IMR-90 (cell line): ENCODE measurements around the gene ATL2. TPM values are rescaled to one million over a fixed set of nuclear protein-coding genes. Genes with fewer than 3 reads are reported as not detected.

Experiments used
- ATAC-seq: fragments of 200-7000 bp; cut with Tn5 transposase; 2 replicates; pipeline ENCODE4 v1.9.1; 2020; ENCODE audit warnings: low read depth, mild to moderate bottlenecking, moderate library complexity
- BruUV-seq: library from RNA; stranded (reverse); fragments of 400-500 nt; replicated peaks from 2 replicates; lab custom pipeline; 2021; lab: Mats Ljungman, UMichigan
- CTCF ChIA-PET: fragments of 300-600 bp; formaldehyde crosslinking; extraction: SDS; loops from one replicate; lab custom pipeline; 2021; ENCODE audit warnings: antibody characterized with exemption; lab: Yijun Ruan, JAX
- POLR2A ChIA-PET: fragments of 300-600 bp; sonication (Branson Sonifier 250); formaldehyde crosslinking; loops from one replicate; lab custom pipeline; 2022; ENCODE audit warnings: antibody characterized with exemption; ENCODE audit not compliant: unreplicated experiment; lab: Charles Lee
- DNase-seq: peaks from one replicate; pipeline ENCODE4 v3.0.0; 2013
- H2AFZ ChIP-seq: replicated peaks from 2 replicates; pipeline ENCODE3; 2013; ENCODE audit warnings: low read length, mild to moderate bottlenecking; ENCODE audit not compliant: poor library complexity
- H2AK5ac ChIP-seq: 2 replicates; pipeline ENCODE4 v1.6.1; 2013; ENCODE audit warnings: low read depth, low read length, inconsistent platforms
- H2AK9ac ChIP-seq: replicated peaks from 2 replicates; pipeline ENCODE3; 2013; ENCODE audit warnings: mild to moderate bottlenecking, low read depth, low read length, moderate library complexity; ENCODE audit not compliant: poor library complexity
- H2BK120ac ChIP-seq: 2 replicates; pipeline ENCODE4 v1.6.1; 2013; ENCODE audit warnings: low read depth, low read length, inconsistent platforms
- H2BK15ac ChIP-seq: 3 replicates; pipeline ENCODE4 v1.6.1; 2013; ENCODE audit warnings: low read depth, low read length, inconsistent platforms
- H2BK20ac ChIP-seq: 2 replicates; pipeline ENCODE4 v1.6.1; 2013; ENCODE audit warnings: low read depth, mild to moderate bottlenecking, inconsistent platforms, low read length, moderate library complexity
- H2BK5ac ChIP-seq: 2 replicates; pipeline ENCODE4 v1.6.1; 2013; ENCODE audit warnings: mild to moderate bottlenecking, low read depth, low read length, inconsistent platforms; ENCODE audit not compliant: poor library complexity, severe bottlenecking
- H3K14ac ChIP-seq: replicated peaks from 2 replicates; pipeline ENCODE4 v1.6.1; 2013; ENCODE audit warnings: low read depth, low read length, inconsistent platforms
- H3K18ac ChIP-seq: 2 replicates; pipeline ENCODE4 v1.6.1; 2013; ENCODE audit warnings: low read depth, low read length, control low read depth
- H3K23ac ChIP-seq: 2 replicates; pipeline ENCODE4 v1.6.1; 2013; ENCODE audit warnings: low read depth, low read length, inconsistent platforms
- H3K27ac ChIP-seq: 2 replicates; pipeline ENCODE4 v1.5.1; 2013; ENCODE audit warnings: mild to moderate bottlenecking, control low read depth, low read length; ENCODE audit not compliant: insufficient read depth
- H3K27me3 ChIP-seq: 2 replicates; pipeline ENCODE4 v1.6.1; 2013; ENCODE audit warnings: low read length; ENCODE audit not compliant: control insufficient read depth, insufficient read depth
- H3K36me3 ChIP-seq: 2 replicates; pipeline ENCODE4 v1.6.1; 2013; ENCODE audit warnings: low read length, mixed read lengths; ENCODE audit not compliant: control insufficient read depth, insufficient read depth
- H3K4ac ChIP-seq: 2 replicates; pipeline ENCODE4 v1.6.1; 2013; ENCODE audit warnings: low read depth, low read length, inconsistent platforms
- H3K4me1 ChIP-seq: 2 replicates; pipeline ENCODE4 v1.6.1; 2013; ENCODE audit warnings: low read length, mixed read lengths; ENCODE audit not compliant: control insufficient read depth, insufficient read depth
- H3K4me2 ChIP-seq: 2 replicates; pipeline ENCODE4 v1.6.1; 2013; ENCODE audit warnings: low read depth, mild to moderate bottlenecking, control low read depth, low read length, moderate library complexity
- H3K4me3 ChIP-seq: 2 replicates; pipeline ENCODE4 v1.5.1; 2013; ENCODE audit warnings: low read depth, mild to moderate bottlenecking, control low read depth, low read length, moderate library complexity; ENCODE audit not compliant: insufficient read depth
- H3K56ac ChIP-seq: 2 replicates; pipeline ENCODE4 v1.6.1; 2013; ENCODE audit warnings: low read length, inconsistent platforms; ENCODE audit not compliant: insufficient read depth; ENCODE audit errors: extremely low read depth
- H3K79me1 ChIP-seq, 2 experiments: 2 replicates each; pipeline ENCODE4 v1.6.1; 2013; ENCODE audit warnings: low read length in 2 of 2, inconsistent platforms in 1 of 2, low read depth in 1 of 2
- H3K9ac ChIP-seq: 2 replicates; pipeline ENCODE4 v1.6.1; 2013; ENCODE audit warnings: low read depth, low read length, control low read depth
- H3K9me1 ChIP-seq: 2 replicates; pipeline ENCODE4 v1.6.1; 2013; ENCODE audit warnings: low read length, inconsistent platforms; ENCODE audit not compliant: insufficient read depth
- H3K9me3 ChIP-seq: 2 replicates; pipeline ENCODE4 v1.6.1; 2013; ENCODE audit warnings: low read length; ENCODE audit not compliant: control insufficient read depth, insufficient read depth
- H4K20me1 ChIP-seq: 2 replicates; pipeline ENCODE4 v1.6.1; 2013; ENCODE audit warnings: low read length, inconsistent platforms; ENCODE audit not compliant: insufficient read depth
- H4K5ac ChIP-seq: 2 replicates; pipeline ENCODE4 v1.6.1; 2013; ENCODE audit warnings: mild to moderate bottlenecking, low read depth, low read length, control low read depth
- H4K8ac ChIP-seq, 2 experiments: 2 replicates each; pipeline ENCODE4 v1.6.1; 2013; ENCODE audit warnings: low read depth in 2 of 2, low read length in 2 of 2, control low read depth in 1 of 2, inconsistent platforms in 1 of 2
- H4K91ac ChIP-seq: 2 replicates; pipeline ENCODE4 v1.6.1; 2013; ENCODE audit warnings: low read depth, low read length, inconsistent platforms; ENCODE audit not compliant: insufficient read depth
- BHLHE40 ChIP-seq: fragments of 150-350 bp; IDR thresholded peaks from 2 replicates; pipeline ENCODE4 v1.6.1; 2016; ENCODE audit warnings: mild to moderate bottlenecking, low read depth, low read length
- CHD1 ChIP-seq: IDR thresholded peaks from 2 replicates; pipeline ENCODE4 v1.6.1; 2012; ENCODE audit warnings: low read depth, low read length, improper control_type of control experiment
- FOS ChIP-seq: fragments of 150-350 bp; IDR thresholded peaks from 2 replicates; pipeline ENCODE4 v1.6.1; 2016; ENCODE audit warnings: low read depth, low read length
- MAFK ChIP-seq: IDR thresholded peaks from 2 replicates; pipeline ENCODE4 v1.6.1; 2012; ENCODE audit warnings: low read depth, low read length, improper control_type of control experiment
- MAZ ChIP-seq: IDR thresholded peaks from 2 replicates; pipeline ENCODE4 v1.6.1; 2012; ENCODE audit warnings: low read depth, mild to moderate bottlenecking, low read length, improper control_type of control experiment, moderate library complexity, borderline replicate concordance
- MXI1 ChIP-seq: IDR thresholded peaks from 2 replicates; pipeline ENCODE4 v1.6.1; 2012; ENCODE audit warnings: low read depth, mild to moderate bottlenecking, low read length, moderate library complexity, borderline replicate concordance
- NFE2L2 ChIP-seq: fragments of 150-350 bp; IDR thresholded peaks from 2 replicates; pipeline ENCODE4 v1.6.1; 2016; ENCODE audit warnings: low read depth, mild to moderate bottlenecking, low read length
- RCOR1 ChIP-seq: IDR thresholded peaks from 2 replicates; pipeline ENCODE4 v1.6.1; 2012; ENCODE audit warnings: mild to moderate bottlenecking, low read length, improper control_type of control experiment; ENCODE audit not compliant: insufficient replicate concordance
- RFX5 ChIP-seq: IDR thresholded peaks from 2 replicates; pipeline ENCODE4 v1.8.0; 2012; ENCODE audit warnings: low read depth, mild to moderate bottlenecking, low read length, moderate library complexity
- SMC3 ChIP-seq: fragments of 150-350 bp; IDR thresholded peaks from 2 replicates; pipeline ENCODE4 v1.6.1; 2016; ENCODE audit warnings: low read depth, mild to moderate bottlenecking, antibody characterized with exemption, low read length, moderate library complexity
- WGBS, 2 experiments: methylation state at CpG; one replicate each; pipeline versions ENCODE4 v1.1.5 to v1.1.7; 2013; ENCODE audit warnings: missing lambda C conversion rate in 2 of 2; ENCODE audit not compliant: insufficient read length in 1 of 2; ENCODE audit errors: extremely low coverage in 2 of 2; 5-methylcytosine and 5-hydroxymethylcytosine counted together
- dilution Hi-C: fragments of 300-500 bp; cut with HindIII; formaldehyde crosslinking; loops from one replicate; pipeline ENCODE4 v1.14.3; 2018; ENCODE audit warnings: low sequenced_read_pairs; ENCODE audit not compliant: unreplicated experiment
- in situ Hi-C: fragments of 300-500 bp; cut with MboI; formaldehyde crosslinking; loops from 3 replicates; pipeline ENCODE4 v1.14.3; 2019; ENCODE audit warnings: low sequenced_read_pairs, inconsistent platforms, mixed read lengths
- intact Hi-C: fragments of 100-400 bp; cut with micrococcal nuclease; formaldehyde crosslinking; loops from 2 replicates; pipeline ENCODE4 v1.10.0; 2022
- polyA plus RNA-seq, 3 experiments: library from polyadenylated mRNA; depleted of rRNA; stranded (reverse); fragments of >200 nt; gene quantifications; 2 replicates each; pipeline ENCODE4 v1.2.3, GENCODE V29; 2012; ENCODE audit warnings: low replicate concordance in 1 of 3
- total RNA-seq: library from RNA; depleted of rRNA; stranded (reverse); fragments of >200 nt; gene quantifications from 2 replicates; pipeline ENCODE4 v1.2.3, GENCODE V29; 2012
- TF ChIP-seq, protein P1 (sequence below): fragments of 150-350 bp; IDR thresholded peaks from 2 replicates; pipeline ENCODE4 v1.6.1; 2016; ENCODE audit warnings: low read depth, mild to moderate bottlenecking, low read length, moderate library complexity, borderline replicate concordance
- TF ChIP-seq, protein P2 (sequence below): conservative IDR thresholded peaks from 2 replicates; pipeline ENCODE4 v1.5.1; 2012; ENCODE audit warnings: mild to moderate bottlenecking, low read depth, low read length, improper control_type of control experiment
- TF ChIP-seq, protein P3 (sequence below): fragments of 150-350 bp; IDR thresholded peaks from 2 replicates; pipeline ENCODE4 v1.6.1; 2017; ENCODE audit warnings: mild to moderate bottlenecking, antibody characterized with exemption, low read length, low read depth

The ATL2 gene
- total and polyA plus RNA-seq, 2 of the 4 experiments (the other 2 are of a cell fraction), result 16.0 to 62.6 TPM

DNA sequence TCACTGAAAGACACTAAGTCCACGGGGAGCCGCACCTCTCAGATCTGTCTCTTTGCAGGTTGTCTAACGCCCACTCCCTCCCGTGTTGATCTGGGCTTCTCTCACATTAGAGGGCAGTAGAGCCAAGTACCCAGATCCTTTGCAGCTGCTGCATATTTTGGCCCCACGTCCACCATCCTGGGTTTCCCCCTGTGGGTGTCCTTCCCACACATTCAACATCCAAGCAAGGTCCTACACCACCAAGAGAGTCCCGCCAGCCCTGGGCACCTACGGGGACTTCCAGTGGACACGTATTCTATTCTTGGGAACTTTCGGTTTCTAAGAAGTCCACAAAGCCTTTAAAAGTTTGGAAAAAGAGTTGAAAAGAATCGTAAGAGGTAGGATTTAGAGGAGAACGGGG lies 116.6 kb downstream of the ATL2 start:
- BruUV-seq, result no TSS peak
- Histone ChIP-seq H4K91ac (no peak overlapping the region), H3K79me1 (no peaks in the 10 kb centered on the region), H2AFZ (no peak overlapping the region), H3K27me3 (peaks cover 43% of the 10 kb centered on the region), H3K4me3 (no peak overlapping the region), H3K9ac (no peak overlapping the region), H3K9me3 (no peaks in the 10 kb centered on the region), H2AK5ac (no peak overlapping the region), H2BK120ac (no peak overlapping the region), H3K56ac (no peak overlapping the region), H3K4ac (no peak overlapping the region), H3K36me3 (no peaks in the 10 kb centered on the region), H3K4me1 (no peaks in the 10 kb centered on the region), H2BK20ac (no peak overlapping the region), H3K14ac (no peak overlapping the region), H4K8ac (no peak overlapping the region), H3K4me2 (no peak overlapping the region), H3K9me1 (no peaks in the 10 kb centered on the region), H3K27ac (no peak overlapping the region), H3K18ac (no peak overlapping the region), H3K23ac (no peak overlapping the region), H2AK9ac (no peak overlapping the region), H4K5ac (no peak overlapping the region), H4K20me1 (no peaks in the 10 kb centered on the region), H2BK15ac (no peak overlapping the region), H2BK5ac (no peak overlapping the region)
- 60% methylated on average over 4 of the region's 11 CpGs; no CpG with 5 or more reads in 1 of the 2 experiments for WGBS, 2 experiments
- ATAC-seq (no peak), DNase-seq (no peak)
- ChIA-PET POLR2A (no interaction called here), CTCF (interaction anchor here (0.8 kb wide), 1 partner anchor 91 kb away, joined by 3 read pairs; no protein-coding TSS in a partner anchor)
- TF ChIP-seq MAFK, result no peak
- TF ChIP-seq BHLHE40, result no peak
- TF ChIP-seq CHD1, result no peak
- no peak for TF ChIP-seq RCOR1
- no peak for TF ChIP-seq SMC3
- TF ChIP-seq MAZ, result no peak
- TF ChIP-seq MXI1, result no peak
- TF ChIP-seq, protein P1, sequence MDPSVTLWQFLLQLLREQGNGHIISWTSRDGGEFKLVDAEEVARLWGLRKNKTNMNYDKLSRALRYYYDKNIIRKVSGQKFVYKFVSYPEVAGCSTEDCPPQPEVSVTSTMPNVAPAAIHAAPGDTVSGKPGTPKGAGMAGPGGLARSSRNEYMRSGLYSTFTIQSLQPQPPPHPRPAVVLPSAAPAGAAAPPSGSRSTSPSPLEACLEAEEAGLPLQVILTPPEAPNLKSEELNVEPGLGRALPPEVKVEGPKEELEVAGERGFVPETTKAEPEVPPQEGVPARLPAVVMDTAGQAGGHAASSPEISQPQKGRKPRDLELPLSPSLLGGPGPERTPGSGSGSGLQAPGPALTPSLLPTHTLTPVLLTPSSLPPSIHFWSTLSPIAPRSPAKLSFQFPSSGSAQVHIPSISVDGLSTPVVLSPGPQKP, result no peak
- TF ChIP-seq NFE2L2, result no peak
- no peak for TF ChIP-seq FOS
- TF ChIP-seq, protein P2, sequence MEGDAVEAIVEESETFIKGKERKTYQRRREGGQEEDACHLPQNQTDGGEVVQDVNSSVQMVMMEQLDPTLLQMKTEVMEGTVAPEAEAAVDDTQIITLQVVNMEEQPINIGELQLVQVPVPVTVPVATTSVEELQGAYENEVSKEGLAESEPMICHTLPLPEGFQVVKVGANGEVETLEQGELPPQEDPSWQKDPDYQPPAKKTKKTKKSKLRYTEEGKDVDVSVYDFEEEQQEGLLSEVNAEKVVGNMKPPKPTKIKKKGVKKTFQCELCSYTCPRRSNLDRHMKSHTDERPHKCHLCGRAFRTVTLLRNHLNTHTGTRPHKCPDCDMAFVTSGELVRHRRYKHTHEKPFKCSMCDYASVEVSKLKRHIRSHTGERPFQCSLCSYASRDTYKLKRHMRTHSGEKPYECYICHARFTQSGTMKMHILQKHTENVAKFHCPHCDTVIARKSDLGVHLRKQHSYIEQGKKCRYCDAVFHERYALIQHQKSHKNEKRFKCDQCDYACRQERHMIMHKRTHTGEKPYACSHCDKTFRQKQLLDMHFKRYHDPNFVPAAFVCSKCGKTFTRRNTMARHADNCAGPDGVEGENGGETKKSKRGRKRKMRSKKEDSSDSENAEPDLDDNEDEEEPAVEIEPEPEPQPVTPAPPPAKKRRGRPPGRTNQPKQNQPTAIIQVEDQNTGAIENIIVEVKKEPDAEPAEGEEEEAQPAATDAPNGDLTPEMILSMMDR, result no peak
- TF ChIP-seq, protein P3, sequence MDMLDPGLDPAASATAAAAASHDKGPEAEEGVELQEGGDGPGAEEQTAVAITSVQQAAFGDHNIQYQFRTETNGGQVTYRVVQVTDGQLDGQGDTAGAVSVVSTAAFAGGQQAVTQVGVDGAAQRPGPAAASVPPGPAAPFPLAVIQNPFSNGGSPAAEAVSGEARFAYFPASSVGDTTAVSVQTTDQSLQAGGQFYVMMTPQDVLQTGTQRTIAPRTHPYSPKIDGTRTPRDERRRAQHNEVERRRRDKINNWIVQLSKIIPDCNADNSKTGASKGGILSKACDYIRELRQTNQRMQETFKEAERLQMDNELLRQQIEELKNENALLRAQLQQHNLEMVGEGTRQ, result no peak
- no peak for TF ChIP-seq RFX5
- intact Hi-C loops, result loop anchor here (5.0 to 10.0 kb wide), 3 partner anchors 68 to 223 kb away; no protein-coding TSS in a partner anchor
- dilution Hi-C loops, result no loop called here
- in situ Hi-C loops, result loop anchor here (10.0 kb wide), 1 partner anchor 866 kb away; no protein-coding TSS in a partner anchor
